ENCODE measurements around the gene KLF14. TPM values are rescaled to one million over a fixed set of nuclear protein-coding genes. Genes with fewer than 3 reads are reported as not detected.
"Not testable (repeated sequence)": the region's sequence is repeated elsewhere in the genome, so short reads cannot be mapped to it uniquely, and the experiment has no call there.

The KLF14 gene
- total and polyA plus RNA-seq, 2 donors (not counting 1 experiment from before 2014, with no cell fraction given) = 0.25 to 0.27 TPM

DNA sequence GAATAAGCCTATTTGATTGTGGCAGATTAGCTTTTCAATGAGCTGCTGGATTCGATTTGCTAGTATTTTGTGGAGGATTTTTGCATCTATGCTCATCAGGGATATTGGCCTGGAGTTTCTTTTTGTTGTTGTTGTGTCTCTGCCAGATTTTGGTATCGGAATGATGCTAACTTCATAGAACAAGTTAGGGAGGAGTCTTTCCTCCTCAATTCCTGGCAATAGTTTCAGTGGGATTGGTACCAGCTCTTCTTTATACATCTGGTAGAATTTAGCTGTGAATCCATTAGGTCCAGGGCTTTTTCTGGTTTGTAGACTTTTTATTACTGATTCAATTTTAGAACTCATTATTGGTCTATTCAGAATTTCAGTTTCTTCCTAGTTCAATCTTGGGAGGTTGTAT lies 43.4 kb upstream of the KLF14 start:
- Mint-ChIP-seq H3K4me3 (no peak overlapping the region), H3K27me3 (peaks cover 39% of the 10 kb centered on the region), H3K27ac (no peak overlapping the region), H3K4me1 (no peaks in the 10 kb centered on the region), H3K9me3 (ENCODE audit: insufficient read depth) (peaks cover 2% of the 10 kb centered on the region)
- peaks cover 0 to 9% (median 2%) of the 10 kb centered on the region in 3 donors for H3K9me3 ChIP-seq (ENCODE audit: control extremely low read depth in 1 of 3, control insufficient read depth in 2 of 3, insufficient read depth in 1 of 3, low read length in 2 of 3)
- no peaks in the 10 kb centered on the region for H3K4me1 ChIP-seq (ENCODE audit: control insufficient read depth in 2 of 2, insufficient read depth in 2 of 2, low read length in 2 of 2)
- no peak overlapping the region for H3K4me2 ChIP-seq (replicated peaks; ENCODE audit: low read depth, low read length, poor library complexity, severe bottlenecking)
- H2AFZ ChIP-seq (ENCODE audit: insufficient read depth, low read depth, low read length, poor library complexity, severe bottlenecking) = no peak overlapping the region
- no peak for TF ChIP-seq EZH2 (IDR thresholded peaks at IDR 0.05; ENCODE audit: borderline replicate concordance, insufficient read depth, low read depth, low read length, poor library complexity, severe bottlenecking)
- TF ChIP-seq, protein P1, sequence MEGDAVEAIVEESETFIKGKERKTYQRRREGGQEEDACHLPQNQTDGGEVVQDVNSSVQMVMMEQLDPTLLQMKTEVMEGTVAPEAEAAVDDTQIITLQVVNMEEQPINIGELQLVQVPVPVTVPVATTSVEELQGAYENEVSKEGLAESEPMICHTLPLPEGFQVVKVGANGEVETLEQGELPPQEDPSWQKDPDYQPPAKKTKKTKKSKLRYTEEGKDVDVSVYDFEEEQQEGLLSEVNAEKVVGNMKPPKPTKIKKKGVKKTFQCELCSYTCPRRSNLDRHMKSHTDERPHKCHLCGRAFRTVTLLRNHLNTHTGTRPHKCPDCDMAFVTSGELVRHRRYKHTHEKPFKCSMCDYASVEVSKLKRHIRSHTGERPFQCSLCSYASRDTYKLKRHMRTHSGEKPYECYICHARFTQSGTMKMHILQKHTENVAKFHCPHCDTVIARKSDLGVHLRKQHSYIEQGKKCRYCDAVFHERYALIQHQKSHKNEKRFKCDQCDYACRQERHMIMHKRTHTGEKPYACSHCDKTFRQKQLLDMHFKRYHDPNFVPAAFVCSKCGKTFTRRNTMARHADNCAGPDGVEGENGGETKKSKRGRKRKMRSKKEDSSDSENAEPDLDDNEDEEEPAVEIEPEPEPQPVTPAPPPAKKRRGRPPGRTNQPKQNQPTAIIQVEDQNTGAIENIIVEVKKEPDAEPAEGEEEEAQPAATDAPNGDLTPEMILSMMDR (IDR thresholded peaks at IDR 0.05) = no peak
- no peak for ATAC-seq (ENCODE audit: low read depth)
- H3K79me2 ChIP-seq (ENCODE audit: control insufficient read depth, insufficient read depth, low read length) = no peaks in the 10 kb centered on the region
- no peak overlapping the region for H3K4me3 ChIP-seq (ENCODE audit: control extremely low read depth in 1 of 5, extremely low read depth in 1 of 5, insufficient read depth in 1 of 5, low read depth in 2 of 5, low read length in 4 of 5)
- ChIA-PET POLR2A (no interaction called here), CTCF (no interaction called here)
- no CpG with 5 or more reads among the region's 2 CpGs for WGBS (ENCODE audit: insufficient coverage)
- no peaks in the 10 kb centered on the region for H3K36me3 ChIP-seq (replicated peaks in 1 of 2; ENCODE audit: control extremely low read depth in 1 of 2, control insufficient read depth in 1 of 2, extremely low read depth in 1 of 2, insufficient read depth in 2 of 2, low read length in 1 of 2)
- H3K27me3 ChIP-seq (replicated peaks in 1 of 4; ENCODE audit: control extremely low read depth in 1 of 4, control insufficient read depth in 3 of 4, insufficient read depth in 4 of 4, low read length in 3 of 4) = peaks cover 0 to 4% (median 0%) of the 10 kb centered on the region in 4 experiments
- H3K9ac ChIP-seq (ENCODE audit: low read length) = no peak overlapping the region
- H3K27ac ChIP-seq (ENCODE audit: low read length in 2 of 2) = no peak overlapping the region
- intact Hi-C loops (cut with micrococcal nuclease) = no loop called here
- H4K20me1 ChIP-seq (ENCODE audit: control insufficient read depth, insufficient read depth, low read length, poor library complexity, severe bottlenecking) = no peaks in the 10 kb centered on the region
- no peak for DNase-seq

DNA sequence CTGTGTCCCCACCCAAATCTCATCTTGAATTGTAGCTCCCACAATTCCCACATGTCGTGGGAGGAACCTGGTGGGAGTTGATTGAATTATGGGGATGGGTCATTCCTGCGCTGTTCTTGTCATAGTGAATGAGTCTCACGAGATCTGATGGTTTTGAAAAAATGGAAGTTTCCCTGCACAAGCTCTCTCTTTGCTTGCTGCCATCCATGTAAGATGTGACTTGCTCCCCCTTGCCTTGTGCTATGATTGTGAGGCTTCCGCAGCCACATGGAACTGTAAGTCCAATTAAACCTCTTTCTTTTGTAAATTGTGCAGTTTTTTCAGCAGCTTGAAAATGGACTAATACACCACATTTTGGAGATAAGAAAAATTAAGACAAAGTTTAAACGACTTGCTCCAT lies 38.4 kb upstream of the KLF14 start:
- H3K4me3 Mint-ChIP-seq; H3K4me2 ChIP-seq (replicated peaks; ENCODE audit: low read depth, low read length, poor library complexity, severe bottlenecking); H3K4me3 ChIP-seq (ENCODE audit: control extremely low read depth in 1 of 5, extremely low read depth in 1 of 5, insufficient read depth in 1 of 5, low read depth in 2 of 5, low read length in 4 of 5); POLR2A ChIA-PET; H2AFZ ChIP-seq (ENCODE audit: insufficient read depth, low read depth, low read length, poor library complexity, severe bottlenecking); H3K27me3 ChIP-seq (replicated peaks in 1 of 4; ENCODE audit: control extremely low read depth in 1 of 4, control insufficient read depth in 3 of 4, insufficient read depth in 4 of 4, low read length in 3 of 4); H4K20me1 ChIP-seq (ENCODE audit: control insufficient read depth, insufficient read depth, low read length, poor library complexity, severe bottlenecking); H3K36me3 ChIP-seq (replicated peaks in 1 of 2; ENCODE audit: control extremely low read depth in 1 of 2, control insufficient read depth in 1 of 2, extremely low read depth in 1 of 2, insufficient read depth in 2 of 2, low read length in 1 of 2); H3K9ac ChIP-seq (ENCODE audit: low read length); ATAC-seq (ENCODE audit: low read depth); H3K4me1 Mint-ChIP-seq; CTCF ChIA-PET; intact Hi-C loops (cut with micrococcal nuclease); DNase-seq; H3K27ac Mint-ChIP-seq; H3K27ac ChIP-seq (ENCODE audit: low read length in 2 of 2); H3K79me2 ChIP-seq (ENCODE audit: control insufficient read depth, insufficient read depth, low read length); H3K4me1 ChIP-seq (ENCODE audit: control insufficient read depth in 2 of 2, insufficient read depth in 2 of 2, low read length in 2 of 2): not testable (repeated sequence)
- H3K9me3 Mint-ChIP-seq (ENCODE audit: insufficient read depth) = peaks cover 28% of the 10 kb centered on the region
- peaks cover 2 to 20% (median 15%) of the 10 kb centered on the region in 3 donors for H3K9me3 ChIP-seq (ENCODE audit: control extremely low read depth in 1 of 3, control insufficient read depth in 2 of 3, insufficient read depth in 1 of 3, low read length in 2 of 3)
- WGBS (ENCODE audit: insufficient coverage) = 89% methylated on average over 2 of the region's 5 CpGs
- peaks cover 20% of the 10 kb centered on the region for H3K27me3 Mint-ChIP-seq
